Lower leg skin (tissue), 4 donors: ENCODE data around the gene STT3B. TPM values are rescaled to one million over a fixed set of nuclear protein-coding genes. Genes with fewer than 3 reads are reported as not detected.

Source experiments
- DNase-seq, 2 donors: peaks; one replicate each; pipeline ENCODE4 v3.0.0-alpha.2; 2019; ENCODE audit warnings: low spot score in 2 of 2
- H3K4me3 ChIP-seq: fragments of 200-600 bp; sonication (generic); 2 replicates; pipeline ENCODE4 v1.5.1; 2017; ENCODE audit warnings: mild to moderate bottlenecking, low read depth; ENCODE audit not compliant: poor library complexity, severe bottlenecking
- CTCF ChIP-seq, 3 donors: fragments of 450-650 bp; IDR thresholded peaks; one replicate each; pipeline ENCODE4 v1.5.1; 2016; ENCODE audit warnings: antibody characterized with exemption in 3 of 3, mild to moderate bottlenecking in 3 of 3, moderate library complexity in 2 of 3
- POLR2A ChIP-seq, 2 donors: fragments of 450-650 bp; IDR thresholded peaks; one replicate each; pipeline ENCODE4 v1.6.1; 2016 to 2017; ENCODE audit warnings: antibody characterized with exemption in 2 of 2, mild to moderate bottlenecking in 1 of 2, moderate library complexity in 1 of 2
- WGBS, 2 donors: methylation state at CpG; one replicate each; pipeline ENCODE4 v1.1.5; 2018; 5-methylcytosine and 5-hydroxymethylcytosine counted together
- intact Hi-C: fragments of 100-400 bp; cut with DNase I; formaldehyde crosslinking; loops from one replicate; pipeline ENCODE4 v1.15.0; 2023; ENCODE audit warnings: low total_unique reads
- total RNA-seq, 4 donors: library from RNA; depleted of rRNA; stranded (reverse); fragments of >200 nt; gene quantifications; one replicate each; pipeline ENCODE4 v1.1.0, GENCODE V29; 2016

STT3B gene
- total RNA-seq, 4 donors from 2014 or later: 65.5 to 87.3 (median 76.2) TPM

GRCh38 chr3:31664031-31664430 is 131.3 kb downstream of the STT3B start:
- intact Hi-C loops: no loop called here
- TF ChIP-seq CTCF (IDR thresholded peaks at IDR 0.05): no peak
- no peak for TF ChIP-seq POLR2A (IDR thresholded peaks at IDR 0.05)
- no peak overlapping the region for H3K4me3 ChIP-seq
- peak in 1 of 2 donors; percentile 63 for DNase-seq
- WGBS, 2 donors: 99% methylated on average over 17 of the region's 17 CpGs

GRCh38 chr3:31667582-31667981 is 134.9 kb downstream of the STT3B start:
- intact Hi-C loops: no loop called here
- WGBS, 2 donors: 94% methylated on average over 1 of the region's 1 CpG
- no peak for DNase-seq
- no peak for TF ChIP-seq CTCF (IDR thresholded peaks at IDR 0.05)
- TF ChIP-seq POLR2A (IDR thresholded peaks at IDR 0.05): no peak
- no peak overlapping the region for H3K4me3 ChIP-seq

GRCh38 chr3:31668242-31668641 is 135.5 kb downstream of the STT3B start:
- DNase-seq: peak in 1 of 2 donors; percentile 26
- no peak for TF ChIP-seq CTCF (IDR thresholded peaks at IDR 0.05)
- no peak for TF ChIP-seq POLR2A (IDR thresholded peaks at IDR 0.05)
- WGBS, 2 donors: 77 to 85% methylated on average over 4 of the region's 4 CpGs
- intact Hi-C loops: no loop called here
- no peak overlapping the region for H3K4me3 ChIP-seq

- WGBS, 2 donors: 61 to 94% methylated on average over 1 of the region's 1 CpG
- no peak for TF ChIP-seq POLR2A (IDR thresholded peaks at IDR 0.05)
- TF ChIP-seq CTCF (IDR thresholded peaks at IDR 0.05): no peak
- H3K4me3 ChIP-seq: no peak overlapping the region
- intact Hi-C loops: no loop called here
- DNase-seq: no peak
Measured at GRCh38 chr3:31670136-31670535, 137.4 kb downstream of the STT3B start.

GRCh38 chr3:31670722-31671121 is 138.0 kb downstream of the STT3B start:
- intact Hi-C loops: no loop called here
- WGBS, 2 donors: 70 to 72% methylated on average over 9 of the region's 9 CpGs
- H3K4me3 ChIP-seq: no peak overlapping the region
- peak in 1 of 2 donors; percentile 50 for DNase-seq
- TF ChIP-seq CTCF (IDR thresholded peaks at IDR 0.05): no peak
- no peak for TF ChIP-seq POLR2A (IDR thresholded peaks at IDR 0.05)

GRCh38 chr3:31671451-31671850 is 138.7 kb downstream of the STT3B start:
- TF ChIP-seq CTCF (IDR thresholded peaks at IDR 0.05) (no peak), POLR2A (IDR thresholded peaks at IDR 0.05) (no peak)
- WGBS, 2 donors: 93 to 94% methylated on average over 2 of the region's 2 CpGs
- no peak overlapping the region for H3K4me3 ChIP-seq
- DNase-seq: peak in 1 of 2 donors; percentile 2
- intact Hi-C loops: no loop called here
